PC-3 (cell line): Measurements from ENCODE around the gene GRIP2. TPM values are rescaled to one million over a fixed set of nuclear protein-coding genes. Genes with fewer than 3 reads are reported as not detected.

Source experiments
- ATAC-seq: fragments of 200-7000 bp; cut with Tn5 transposase; 2 replicates; pipeline ENCODE4 v1.9.1; 2020; ENCODE audit warnings: mild to moderate bottlenecking, moderate library complexity
- BruUV-seq: library from RNA; stranded (reverse); fragments of 400-500 nt; replicated peaks from 2 replicates; lab custom pipeline; 2021; lab: Mats Ljungman, UMichigan
- CTCF ChIA-PET: fragments of 300-600 bp; sonication (Branson Sonifier 250); formaldehyde crosslinking; loops from one replicate; lab custom pipeline; 2022; ENCODE audit warnings: antibody characterized with exemption; lab: Charles Lee
- POLR2A ChIA-PET: fragments of 300-600 bp; sonication (Branson Sonifier 250); formaldehyde crosslinking; loops from one replicate; lab custom pipeline; 2022; ENCODE audit warnings: antibody characterized with exemption; ENCODE audit not compliant: unreplicated experiment; lab: Charles Lee
- DNase-seq: peaks from one replicate; pipeline ENCODE4 v3.0.0-alpha.2; 2015
- H2AFZ ChIP-seq: fragments of 300-600 bp; sonication (generic); 2 replicates; pipeline ENCODE4 v1.6.0; 2016; ENCODE audit warnings: antibody characterized with exemption, low read length
- H3F3A ChIP-seq: fragments of 300-600 bp; sonication (generic); one replicate; pipeline ENCODE4 v1.6.0; 2017; ENCODE audit warnings: antibody characterized with exemption, low read length, control low read depth, mild to moderate bottlenecking; ENCODE audit not compliant: unreplicated experiment
- H3K27ac ChIP-seq: fragments of 300-600 bp; sonication (generic); 2 replicates; pipeline ENCODE4 v1.5.1; 2016; ENCODE audit warnings: mild to moderate bottlenecking, low read length
- H3K27me3 ChIP-seq: fragments of 300-600 bp; sonication (generic); 2 replicates; pipeline ENCODE4 v1.6.1; 2016; ENCODE audit warnings: low read length, mixed read lengths
- H3K36me3 ChIP-seq: fragments of 300-600 bp; sonication (generic); 2 replicates; pipeline ENCODE4 v1.6.1; 2016; ENCODE audit warnings: low read depth, mixed run types, low read length, mixed read lengths
- H3K4me1 ChIP-seq: fragments of 300-600 bp; sonication (generic); 2 replicates; pipeline ENCODE4 v1.5.1; 2016; ENCODE audit warnings: low read length; ENCODE audit not compliant: insufficient read depth
- H3K4me2 ChIP-seq: fragments of 300-600 bp; sonication (generic); 2 replicates; pipeline ENCODE4 v1.6.0; 2016; ENCODE audit warnings: low read length
- H3K4me3 ChIP-seq: fragments of 300-600 bp; sonication (generic); 2 replicates; pipeline ENCODE4 v1.5.1; 2016; ENCODE audit warnings: mild to moderate bottlenecking, low read length, mixed read lengths
- H3K79me2 ChIP-seq: fragments of 300-600 bp; sonication (generic); 2 replicates; pipeline ENCODE4 v1.6.1; 2017; ENCODE audit warnings: low read length, mixed read lengths
- H3K9ac ChIP-seq: fragments of 300-600 bp; sonication (generic); 2 replicates; pipeline ENCODE4 v1.6.0; 2016; ENCODE audit warnings: mild to moderate bottlenecking, low read length
- H3K9me2 ChIP-seq: fragments of 300-600 bp; sonication (generic); replicated peaks from 2 replicates; pipeline ENCODE4 v1.6.1; 2016; ENCODE audit warnings: mixed run types, low read length, mixed read lengths
- H3K9me3 ChIP-seq: fragments of 300-600 bp; sonication (generic); 2 replicates; pipeline ENCODE4 v1.6.1; 2016; ENCODE audit warnings: low read length, mixed read lengths
- H4K20me1 ChIP-seq: fragments of 300-600 bp; sonication (generic); 2 replicates; pipeline ENCODE4 v1.6.1; 2016; ENCODE audit warnings: low read length, mixed read lengths
- EZH2 ChIP-seq: fragments of 300-600 bp; sonication (generic); IDR thresholded peaks from one replicate; pipeline ENCODE4 v1.6.1; 2017; ENCODE audit warnings: antibody characterized with exemption, mild to moderate bottlenecking, low read length; ENCODE audit not compliant: unreplicated experiment
- EZH2phosphoT487 ChIP-seq: fragments of 300-600 bp; sonication (generic); IDR thresholded peaks from 2 replicates; pipeline ENCODE4 v1.6.1; 2018; ENCODE audit warnings: mild to moderate bottlenecking, antibody characterized with exemption, low read length, borderline replicate concordance
- intact Hi-C: fragments of 100-400 bp; cut with micrococcal nuclease; formaldehyde crosslinking; loops from 2 replicates; pipeline ENCODE4 v1.9.0; 2023
- total RNA-seq: library from RNA; depleted of rRNA; stranded (reverse); fragments of >200 nt; gene quantifications from 2 replicates; pipeline ENCODE4 v1.2.3, GENCODE V29; 2014
- TF ChIP-seq, protein P1 (sequence below): fragments of 300-600 bp; sonication (generic); conservative IDR thresholded peaks from 2 replicates; pipeline ENCODE4 v1.5.1; 2017; ENCODE audit warnings: antibody characterized with exemption, low read depth, mild to moderate bottlenecking, low read length

GRIP2 gene
- total RNA-seq, 1 experiment from 2014 or later = 0.36 TPM

GRCh38 chr3:14441240-14441919, 98.8 kb downstream of the GRIP2 start:
- H3K27ac ChIP-seq = peak overlapping the region; percentile 26
- H3K27me3 ChIP-seq = no peaks in the 10 kb centered on the region
- no TSS peak for BruUV-seq
- H4K20me1 ChIP-seq = 0 out of 2 replicates have a peak, but pooled peaks cover 5% of the 10 kb centered on the region
- ATAC-seq = peak; percentile 90
- peaks cover 10% of the 10 kb centered on the region for H3K36me3 ChIP-seq
- intact Hi-C loops = no loop called here
- H3K9me2 ChIP-seq = no peaks in the 10 kb centered on the region
- H3K4me1 ChIP-seq = peaks cover 16% of the 10 kb centered on the region
- peaks cover 48% of the 10 kb centered on the region for H3K79me2 ChIP-seq
- H3K9me3 ChIP-seq = no peaks in the 10 kb centered on the region
- ChIA-PET POLR2A (no interaction called here), CTCF (interaction anchor here (0.9 kb wide), 1 partner anchor 11 kb away, joined by 3 read pairs; no protein-coding TSS in a partner anchor)
- H3K9ac ChIP-seq = no peak overlapping the region
- H3K4me2 ChIP-seq = peak overlapping the region; percentile 7; the same call in 1 of the 2 replicates
- H2AFZ ChIP-seq = no peak overlapping the region
- H3K4me3 ChIP-seq = no peak overlapping the region
- H3F3A ChIP-seq = no peaks in the 10 kb centered on the region
- peak; percentile 67 for DNase-seq
- TF ChIP-seq EZH2phosphoT487 (no peak), EZH2 (no peak)
- TF ChIP-seq, protein P1, sequence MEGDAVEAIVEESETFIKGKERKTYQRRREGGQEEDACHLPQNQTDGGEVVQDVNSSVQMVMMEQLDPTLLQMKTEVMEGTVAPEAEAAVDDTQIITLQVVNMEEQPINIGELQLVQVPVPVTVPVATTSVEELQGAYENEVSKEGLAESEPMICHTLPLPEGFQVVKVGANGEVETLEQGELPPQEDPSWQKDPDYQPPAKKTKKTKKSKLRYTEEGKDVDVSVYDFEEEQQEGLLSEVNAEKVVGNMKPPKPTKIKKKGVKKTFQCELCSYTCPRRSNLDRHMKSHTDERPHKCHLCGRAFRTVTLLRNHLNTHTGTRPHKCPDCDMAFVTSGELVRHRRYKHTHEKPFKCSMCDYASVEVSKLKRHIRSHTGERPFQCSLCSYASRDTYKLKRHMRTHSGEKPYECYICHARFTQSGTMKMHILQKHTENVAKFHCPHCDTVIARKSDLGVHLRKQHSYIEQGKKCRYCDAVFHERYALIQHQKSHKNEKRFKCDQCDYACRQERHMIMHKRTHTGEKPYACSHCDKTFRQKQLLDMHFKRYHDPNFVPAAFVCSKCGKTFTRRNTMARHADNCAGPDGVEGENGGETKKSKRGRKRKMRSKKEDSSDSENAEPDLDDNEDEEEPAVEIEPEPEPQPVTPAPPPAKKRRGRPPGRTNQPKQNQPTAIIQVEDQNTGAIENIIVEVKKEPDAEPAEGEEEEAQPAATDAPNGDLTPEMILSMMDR = no peak

DNA sequence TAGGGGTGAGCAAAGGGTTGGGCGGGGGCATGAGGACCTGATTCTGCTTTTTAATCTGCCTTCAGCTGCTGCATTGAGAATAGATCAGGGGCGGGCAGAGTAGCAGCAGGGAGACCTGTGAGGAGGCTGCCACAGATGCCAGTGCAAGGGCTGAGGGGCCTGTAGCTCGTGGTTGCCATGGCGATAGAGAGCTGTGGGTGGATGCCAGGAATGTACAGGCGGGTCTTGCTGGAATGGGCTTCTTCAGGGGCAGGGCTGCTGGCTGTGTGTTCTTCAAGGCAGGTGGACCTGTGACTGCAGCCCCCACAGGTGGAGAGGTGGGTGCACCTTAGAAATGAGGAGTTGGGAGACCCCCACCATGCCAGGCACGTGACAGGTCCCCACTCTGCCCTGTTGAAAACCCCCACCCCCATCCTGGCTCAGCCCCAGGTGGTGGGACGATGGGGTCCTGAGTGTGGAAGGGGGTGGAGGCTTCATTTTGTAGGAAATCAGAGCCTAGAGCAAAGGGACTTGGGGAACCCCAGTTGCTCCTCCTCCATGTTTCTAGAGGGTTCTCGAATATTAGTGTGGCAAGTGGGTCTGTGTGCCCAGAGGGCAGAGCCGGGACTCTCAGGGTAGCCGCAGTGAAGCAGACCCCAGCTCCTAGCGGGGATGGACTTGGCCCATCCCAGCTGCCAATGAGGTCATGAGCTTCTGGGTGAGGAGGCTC, 99.5 kb downstream of the GRIP2 start:
- DNase-seq (peak; percentile 21), ATAC-seq (no peak)
- no peak overlapping the region for H2AFZ ChIP-seq
- TF ChIP-seq EZH2phosphoT487 = no peak
- TF ChIP-seq, protein P1 = no peak
- no peak for TF ChIP-seq EZH2
- peaks cover 50% of the 10 kb centered on the region for H3K79me2 ChIP-seq
- no peak overlapping the region for H3K4me2 ChIP-seq
- no peak overlapping the region for H3K4me3 ChIP-seq
- BruUV-seq = no TSS peak
- peaks cover 3% of the 10 kb centered on the region for H3K36me3 ChIP-seq
- POLR2A ChIA-PET = interaction anchor here (0.8 kb wide), 1 partner anchor 10 kb away, joined by 3 read pairs; no protein-coding TSS in a partner anchor
- H3F3A ChIP-seq = no peaks in the 10 kb centered on the region
- no peak overlapping the region for H3K27ac ChIP-seq
- H3K27me3 ChIP-seq = no peaks in the 10 kb centered on the region
- peaks cover 16% of the 10 kb centered on the region for H3K4me1 ChIP-seq
- no peaks in the 10 kb centered on the region for H3K9me3 ChIP-seq
- no peaks in the 10 kb centered on the region for H3K9me2 ChIP-seq
- CTCF ChIA-PET = interaction anchor here (0.9 kb wide), 1 partner anchor 12 kb away, joined by 3 read pairs; no protein-coding TSS in a partner anchor
- intact Hi-C loops = no loop called here
- H3K9ac ChIP-seq = no peak overlapping the region
- 0 out of 2 replicates have a peak, but pooled peaks cover 5% of the 10 kb centered on the region for H4K20me1 ChIP-seq

DNA sequence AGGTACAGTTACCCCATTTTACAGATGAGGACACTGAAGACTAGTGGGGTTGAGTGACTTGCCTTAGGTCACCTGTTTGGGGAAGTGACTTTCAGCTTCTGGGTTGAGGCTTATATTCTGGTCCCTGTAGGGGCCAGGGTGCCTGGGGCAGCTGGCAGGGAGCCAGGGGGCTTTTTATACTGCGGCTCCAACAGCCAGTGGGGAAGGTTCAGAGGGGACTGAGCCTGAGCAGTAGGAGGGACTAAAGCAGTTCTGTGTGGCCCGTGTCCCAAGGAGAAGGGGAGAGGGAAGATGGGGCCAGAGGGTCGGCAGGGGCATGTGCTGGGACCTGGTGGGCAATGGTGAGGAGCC, 100.0 kb downstream of the GRIP2 start:
- no peak for DNase-seq
- Histone ChIP-seq H3K27me3 (no peaks in the 10 kb centered on the region), H3K4me2 (no peak overlapping the region), H3K79me2 (peaks cover 55% of the 10 kb centered on the region), H3K9me3 (no peaks in the 10 kb centered on the region), H3K9ac (no peak overlapping the region), H4K20me1 (0 out of 2 replicates have a peak, but pooled peaks cover 5% of the 10 kb centered on the region), H3K4me3 (no peak overlapping the region), H3K27ac (no peak overlapping the region), H3K4me1 (peaks cover 21% of the 10 kb centered on the region), H2AFZ (no peak overlapping the region), H3K36me3 (no peaks in the 10 kb centered on the region), H3K9me2 (no peaks in the 10 kb centered on the region), H3F3A (no peaks in the 10 kb centered on the region)
- TF ChIP-seq EZH2phosphoT487 (no peak), EZH2 (no peak)
- TF ChIP-seq, protein P1 = no peak
- ChIA-PET POLR2A (interaction anchor here (0.8 kb wide), 1 partner anchor 10 kb away, joined by 3 read pairs; no protein-coding TSS in a partner anchor), CTCF (no interaction called here)
- intact Hi-C loops = no loop called here
- no TSS peak for BruUV-seq
- ATAC-seq = no peak
